OCI-LY1 (cell line): ENCODE measurements around the gene PDYN.

Experiments
- H2AFZ ChIP-seq: fragments of 200-600 bp; sonication (generic), shearing (Covaris generic); 2 replicates; pipeline ENCODE4 v1.6.0; 2014; ENCODE audit warnings: antibody characterized with exemption, mild to moderate bottlenecking, low read length
- H3F3A ChIP-seq: fragments of 200-600 bp; sonication (generic), shearing (Covaris generic); 2 replicates; pipeline ENCODE4 v1.6.0; 2014; ENCODE audit warnings: mild to moderate bottlenecking, antibody characterized with exemption, low read length, moderate library complexity; ENCODE audit not compliant: insufficient read depth
- H3K27ac ChIP-seq: fragments of 200-600 bp; sonication (generic); 2 replicates; pipeline ENCODE4 v1.5.1; 2014; ENCODE audit warnings: low read length, mixed run types, mild to moderate bottlenecking, low read depth; ENCODE audit not compliant: poor library complexity, severe bottlenecking
- H3K27me3 ChIP-seq: fragments of 200-600 bp; sonication (generic); 2 replicates; pipeline ENCODE4 v1.6.0; 2014; ENCODE audit warnings: antibody characterized with exemption, mild to moderate bottlenecking, low read length, moderate library complexity; ENCODE audit not compliant: insufficient read depth
- H3K36me3 ChIP-seq: fragments of 200-600 bp; sonication (generic); 2 replicates; pipeline ENCODE4 v1.6.1; 2014; ENCODE audit warnings: mild to moderate bottlenecking, antibody characterized with exemption, low read length, moderate library complexity, mixed read lengths; ENCODE audit not compliant: insufficient read depth
- H3K4me1 ChIP-seq: fragments of 200-600 bp; sonication (generic); 2 replicates; pipeline ENCODE4 v1.5.1; 2014; ENCODE audit warnings: mild to moderate bottlenecking, low read length, moderate library complexity; ENCODE audit not compliant: insufficient read depth, severe bottlenecking
- H3K4me2 ChIP-seq: fragments of 200-600 bp; sonication (generic), shearing (Covaris generic); 2 replicates; pipeline ENCODE4 v1.6.1; 2014; ENCODE audit warnings: low read length
- H3K4me3 ChIP-seq: fragments of 200-600 bp; sonication (generic); 2 replicates; pipeline ENCODE4 v1.5.1; 2014; ENCODE audit warnings: low read length, low read depth, mild to moderate bottlenecking, mixed read lengths; ENCODE audit not compliant: poor library complexity, severe bottlenecking
- H3K79me2 ChIP-seq: fragments of 200-600 bp; shearing (Covaris generic); 2 replicates; pipeline ENCODE4 v1.6.1; 2016; ENCODE audit warnings: mixed run types, low read length, mixed read lengths; ENCODE audit not compliant: insufficient read depth
- H3K9ac ChIP-seq: fragments of 200-600 bp; sonication (generic), shearing (Covaris generic); 2 replicates; pipeline ENCODE4 v1.6.1; 2014; ENCODE audit warnings: mild to moderate bottlenecking, low read length, mixed read lengths
- H3K9me2 ChIP-seq: fragments of 200-600 bp; sonication (generic), shearing (Covaris generic); 2 replicates; pipeline ENCODE4 v1.6.1; 2014; ENCODE audit warnings: low read depth, mild to moderate bottlenecking, low read length, mixed read lengths
- H3K9me3 ChIP-seq: fragments of 200-600 bp; shearing (Covaris generic); 2 replicates; pipeline ENCODE4 v1.6.1; 2014; ENCODE audit warnings: low read length, mixed read lengths
- H4K20me1 ChIP-seq: fragments of 200-600 bp; sonication (generic), shearing (Covaris generic); 2 replicates; pipeline ENCODE4 v1.6.0; 2016; ENCODE audit warnings: mild to moderate bottlenecking, low read length; ENCODE audit not compliant: insufficient read depth
- CTCF ChIP-seq: fragments of 200-600 bp; sonication (generic), shearing (Covaris generic); IDR thresholded peaks from 2 replicates; pipeline ENCODE4 v1.5.1; 2017; ENCODE audit warnings: mild to moderate bottlenecking, antibody characterized with exemption, low read length, moderate library complexity, mixed read lengths
- EZH2 ChIP-seq: fragments of 200-600 bp; sonication (generic), shearing (Covaris generic); IDR thresholded peaks from 2 replicates; pipeline ENCODE4 v1.8.0; 2017; ENCODE audit warnings: borderline replicate concordance, mixed run types, mild to moderate bottlenecking, antibody characterized with exemption, low read length, moderate library complexity, mixed read lengths

The PDYN gene

GRCh38 chr20:1955217-1955616 is 38.6 kb downstream of the PDYN start:
- no peaks in the 10 kb centered on the region for H3K9me2 ChIP-seq
- H3K27me3 ChIP-seq = 0 out of 2 replicates have a peak, but pooled peaks cover 4% of the 10 kb centered on the region
- no peaks in the 10 kb centered on the region for H4K20me1 ChIP-seq
- no peaks in the 10 kb centered on the region for H3K9me3 ChIP-seq
- peaks cover 7% of the 10 kb centered on the region for H3K4me1 ChIP-seq
- H3K79me2 ChIP-seq = no peaks in the 10 kb centered on the region
- H2AFZ ChIP-seq = no peak overlapping the region
- no peak overlapping the region for H3K27ac ChIP-seq
- no peak overlapping the region for H3K4me3 ChIP-seq
- no peaks in the 10 kb centered on the region for H3F3A ChIP-seq
- H3K9ac ChIP-seq = no peak overlapping the region
- no peaks in the 10 kb centered on the region for H3K36me3 ChIP-seq
- no peak for TF ChIP-seq CTCF
- no peak for TF ChIP-seq EZH2
- H3K4me2 ChIP-seq = no peak overlapping the region

- Histone ChIP-seq H3K27me3 (0 out of 2 replicates have a peak, but pooled peaks cover 4% of the 10 kb centered on the region), H3K36me3 (no peaks in the 10 kb centered on the region), H4K20me1 (no peaks in the 10 kb centered on the region), H3K9ac (no peak overlapping the region), H3K4me1 (peaks cover 7% of the 10 kb centered on the region), H3K4me3 (no peak overlapping the region), H3K27ac (no peak overlapping the region), H3K4me2 (no peak overlapping the region), H3F3A (no peaks in the 10 kb centered on the region), H3K9me3 (no peaks in the 10 kb centered on the region), H3K79me2 (no peaks in the 10 kb centered on the region), H3K9me2 (no peaks in the 10 kb centered on the region), H2AFZ (no peak overlapping the region)
- TF ChIP-seq EZH2 (no peak), CTCF (no peak)
These were observed 40.2 kb downstream of the PDYN start for GRCh38 chr20:1953621-1954020.

GRCh38 chr20:1952737-1953530 is 40.9 kb downstream of the PDYN start:
- H3K27ac ChIP-seq = no peak overlapping the region
- H2AFZ ChIP-seq = no peak overlapping the region

More at GRCh38 chr20:1952737-1953530, 40.9 kb downstream of the PDYN start:
- no peak overlapping the region for H3K4me2 ChIP-seq
- no peaks in the 10 kb centered on the region for H3K9me3 ChIP-seq
- no peak overlapping the region for H3K9ac ChIP-seq
- no peak overlapping the region for H3K4me3 ChIP-seq
- H3K79me2 ChIP-seq = no peaks in the 10 kb centered on the region
- no peak for TF ChIP-seq EZH2
- no peak for TF ChIP-seq CTCF
- H3K4me1 ChIP-seq = peaks cover 7% of the 10 kb centered on the region
- no peaks in the 10 kb centered on the region for H3F3A ChIP-seq
- no peaks in the 10 kb centered on the region for H3K9me2 ChIP-seq
- 0 out of 2 replicates have a peak, but pooled peaks cover 4% of the 10 kb centered on the region for H3K27me3 ChIP-seq
- no peaks in the 10 kb centered on the region for H3K36me3 ChIP-seq
- no peaks in the 10 kb centered on the region for H4K20me1 ChIP-seq
